Thyroid gland (tissue), 4 donors: Measurements from ENCODE around the gene OTOA.
"Not testable (repeated sequence)": the region's sequence is repeated elsewhere in the genome, so short reads cannot be mapped to it uniquely, and the experiment has no call there.

Experiments used
- POLR2A ChIP-seq, 2 donors: fragments of 450-650 bp; IDR thresholded peaks; one replicate each; pipeline ENCODE4 v1.6.1; 2017; ENCODE audit warnings: antibody characterized with exemption in 2 of 2, mild to moderate bottlenecking in 2 of 2, moderate library complexity in 1 of 2
- TF ChIP-seq, protein P1 (sequence below), 6 experiments: fragments of 200-600 bp in 3 of 6; fragments of 450-650 bp in 3 of 6; sonication (generic) in 3 of 6; IDR thresholded peaks; one replicate each; pipeline ENCODE4 v1.5.1; 2016 to 2019; ENCODE audit warnings: antibody characterized with exemption in 6 of 6, mild to moderate bottlenecking in 2 of 6, inconsistent platforms in 1 of 6, moderate library complexity in 1 of 6

DNA sequence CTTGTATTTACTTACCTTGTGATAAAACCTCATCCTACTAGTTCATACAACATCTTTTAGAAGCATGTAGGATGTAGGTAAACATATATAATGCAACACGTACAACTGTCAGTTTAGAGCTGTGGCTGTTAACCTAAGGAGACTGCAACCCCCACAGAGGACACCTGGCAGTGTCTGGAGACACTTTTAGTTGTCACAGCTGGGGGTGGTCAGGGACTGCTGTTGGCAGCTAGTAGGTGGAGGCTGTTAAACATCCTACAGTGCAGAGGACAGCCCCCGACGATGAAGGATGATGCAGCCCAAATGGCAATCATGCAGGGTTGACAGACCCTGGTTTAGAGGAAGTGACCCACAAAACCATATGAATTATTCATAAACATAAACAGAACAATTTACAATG, 134.8 kb downstream of the OTOA start:
- not testable (repeated sequence) for TF ChIP-seq POLR2A (IDR thresholded peaks at IDR 0.05)
- TF ChIP-seq, protein P1, sequence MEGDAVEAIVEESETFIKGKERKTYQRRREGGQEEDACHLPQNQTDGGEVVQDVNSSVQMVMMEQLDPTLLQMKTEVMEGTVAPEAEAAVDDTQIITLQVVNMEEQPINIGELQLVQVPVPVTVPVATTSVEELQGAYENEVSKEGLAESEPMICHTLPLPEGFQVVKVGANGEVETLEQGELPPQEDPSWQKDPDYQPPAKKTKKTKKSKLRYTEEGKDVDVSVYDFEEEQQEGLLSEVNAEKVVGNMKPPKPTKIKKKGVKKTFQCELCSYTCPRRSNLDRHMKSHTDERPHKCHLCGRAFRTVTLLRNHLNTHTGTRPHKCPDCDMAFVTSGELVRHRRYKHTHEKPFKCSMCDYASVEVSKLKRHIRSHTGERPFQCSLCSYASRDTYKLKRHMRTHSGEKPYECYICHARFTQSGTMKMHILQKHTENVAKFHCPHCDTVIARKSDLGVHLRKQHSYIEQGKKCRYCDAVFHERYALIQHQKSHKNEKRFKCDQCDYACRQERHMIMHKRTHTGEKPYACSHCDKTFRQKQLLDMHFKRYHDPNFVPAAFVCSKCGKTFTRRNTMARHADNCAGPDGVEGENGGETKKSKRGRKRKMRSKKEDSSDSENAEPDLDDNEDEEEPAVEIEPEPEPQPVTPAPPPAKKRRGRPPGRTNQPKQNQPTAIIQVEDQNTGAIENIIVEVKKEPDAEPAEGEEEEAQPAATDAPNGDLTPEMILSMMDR (IDR thresholded peaks at IDR 0.05) = not testable (repeated sequence)
